ENCODE results near the gene PYGO2. TPM values are rescaled to one million over a fixed set of nuclear protein-coding genes. Genes with fewer than 3 reads are reported as not detected.

The PYGO2 gene
- total and polyA plus RNA-seq, 2 donors from 2014 or later: 26.9 to 32.8 TPM

GRCh38 chr1:154990276-154990675 is 28.7 kb upstream of the PYGO2 start:
- Histone ChIP-seq H3K27me3 (ENCODE audit: control insufficient read depth, insufficient read depth, low read length) (no peaks in the 10 kb centered on the region), H3K36me3 (ENCODE audit: control insufficient read depth in 2 of 3, insufficient read depth in 3 of 3, low read length in 3 of 3) (peaks cover 2 to 16% (median 5%) of the 10 kb centered on the region in 3 donors), H3K9ac (ENCODE audit: low read length in 3 of 3) (no peak overlapping the region), H3K27ac (ENCODE audit: low read depth in 2 of 2, low read length in 2 of 2) (no peak overlapping the region), H3K4me3 (ENCODE audit: low read length in 3 of 3) (no peak overlapping the region), H3K4me1 (ENCODE audit: control insufficient read depth in 2 of 3, insufficient read depth in 2 of 3, low read depth in 1 of 3, low read length in 3 of 3) (no peaks in the 10 kb centered on the region), H3K9me3 (ENCODE audit: control insufficient read depth in 2 of 3, insufficient read depth in 1 of 3, low read length in 3 of 3) (no peaks in the 10 kb centered on the region)
- TF ChIP-seq CTCF (IDR thresholded peaks at IDR 0.05; ENCODE audit: borderline replicate concordance, extremely low read depth, insufficient read depth): no peak
- DNase-seq (peak in 1 of 5 donors; percentile 51), FAIRE-seq (no peak)
- intact Hi-C loops (cut with DNase I): no loop called here

GRCh38 chr1:154989195-154989860 is 27.7 kb upstream of the PYGO2 start:
- FAIRE-seq (no peak), DNase-seq (peak in 1 of 5 donors; percentile 35)
- H3K36me3 ChIP-seq (ENCODE audit: control insufficient read depth in 2 of 3, insufficient read depth in 3 of 3, low read length in 3 of 3): peaks cover 2 to 16% (median 5%) of the 10 kb centered on the region in 3 donors
- no peak for TF ChIP-seq CTCF (IDR thresholded peaks at IDR 0.05; ENCODE audit: borderline replicate concordance, extremely low read depth, insufficient read depth)
- no peak overlapping the region for H3K9ac ChIP-seq (ENCODE audit: low read length in 3 of 3)
- intact Hi-C loops (cut with DNase I): no loop called here
- H3K4me3 ChIP-seq (ENCODE audit: low read length in 3 of 3): no peak overlapping the region
- H3K27me3 ChIP-seq (ENCODE audit: control insufficient read depth, insufficient read depth, low read length): no peaks in the 10 kb centered on the region
- H3K27ac ChIP-seq (ENCODE audit: low read depth in 2 of 2, low read length in 2 of 2): no peak overlapping the region
- H3K9me3 ChIP-seq (ENCODE audit: control insufficient read depth in 2 of 3, insufficient read depth in 1 of 3, low read length in 3 of 3): no peaks in the 10 kb centered on the region
- no peaks in the 10 kb centered on the region for H3K4me1 ChIP-seq (ENCODE audit: control insufficient read depth in 2 of 3, insufficient read depth in 2 of 3, low read depth in 1 of 3, low read length in 3 of 3)

GRCh38 chr1:154988058-154988954 is 26.7 kb upstream of the PYGO2 start:
- H3K4me3 ChIP-seq (ENCODE audit: low read length in 3 of 3): no peak overlapping the region
- H3K9ac ChIP-seq (ENCODE audit: low read length in 3 of 3): no peak overlapping the region
- peaks cover 0 to 8% (median 0%) of the 10 kb centered on the region in 3 donors for H3K4me1 ChIP-seq (ENCODE audit: control insufficient read depth in 2 of 3, insufficient read depth in 2 of 3, low read depth in 1 of 3, low read length in 3 of 3)
- intact Hi-C loops (cut with DNase I): no loop called here
- no peak for TF ChIP-seq CTCF (IDR thresholded peaks at IDR 0.05; ENCODE audit: borderline replicate concordance, extremely low read depth, insufficient read depth)
- H3K27ac ChIP-seq (ENCODE audit: low read depth in 2 of 2, low read length in 2 of 2): no peak overlapping the region
- DNase-seq (peak in 1 of 5 donors; percentile 57), FAIRE-seq (no peak)
- H3K36me3 ChIP-seq (ENCODE audit: control insufficient read depth in 2 of 3, insufficient read depth in 3 of 3, low read length in 3 of 3): peaks cover 2 to 16% (median 5%) of the 10 kb centered on the region in 3 donors
- no peaks in the 10 kb centered on the region for H3K27me3 ChIP-seq (ENCODE audit: control insufficient read depth, insufficient read depth, low read length)
- H3K9me3 ChIP-seq (ENCODE audit: control insufficient read depth in 2 of 3, insufficient read depth in 1 of 3, low read length in 3 of 3): no peaks in the 10 kb centered on the region

Measured in kidney (tissue), 14 donors.